Peyer's patch (tissue), 4 donors: ENCODE results near the gene TC2N. TPM values are rescaled to one million over a fixed set of nuclear protein-coding genes. Genes with fewer than 3 reads are reported as not detected.
"Not testable (repeated sequence)": the region's sequence is repeated elsewhere in the genome, so short reads cannot be mapped to it uniquely, and the experiment has no call there.

Experiments
- DNase-seq, 3 donors: peaks; one replicate each; pipeline ENCODE4 v3.0.0-alpha.2; 2017 to 2019
- H3K27ac ChIP-seq, 4 donors: fragments of 200-600 bp; sonication (generic); one replicate each; pipeline ENCODE4 v1.5.1; 2016 to 2019
- H3K27me3 ChIP-seq, 2 donors: fragments of 200-600 bp; sonication (generic); one replicate each; pipeline ENCODE4 v1.5.1; 2019
- H3K36me3 ChIP-seq, 3 donors: fragments of 200-600 bp; sonication (generic); one replicate each; pipeline ENCODE4 v1.5.1; 2016 to 2019
- H3K4me1 ChIP-seq, 4 donors: fragments of 200-600 bp; sonication (generic); one replicate each; pipeline ENCODE4 v1.5.1; 2016 to 2019
- H3K4me3 ChIP-seq, 4 donors: fragments of 200-600 bp; sonication (generic); 1 replicate in 3 of 4; 2 replicates in 1 of 4; pipeline ENCODE4 v1.5.1; 2016 to 2019; ENCODE audit warnings: mild to moderate bottlenecking in 1 of 4
- H3K9me3 ChIP-seq, 4 donors: fragments of 200-600 bp; sonication (generic); one replicate each; pipeline ENCODE4 v1.5.1; 2016 to 2019; ENCODE audit warnings: mild to moderate bottlenecking in 1 of 4
- CTCF ChIP-seq, 6 experiments: fragments of 450-650 bp in 4 of 6; fragments of 200-600 bp in 2 of 6; sonication (generic) in 1 of 6; IDR thresholded peaks; one replicate each; pipeline ENCODE4 v1.5.1; 2017 to 2019; ENCODE audit warnings: antibody characterized with exemption in 6 of 6, mild to moderate bottlenecking in 3 of 6, moderate library complexity in 1 of 6
- POLR2A ChIP-seq, 2 donors: fragments of 450-650 bp; IDR thresholded peaks; one replicate each; pipeline ENCODE4 v1.5.1; 2017; ENCODE audit warnings: antibody characterized with exemption in 2 of 2, mild to moderate bottlenecking in 2 of 2, moderate library complexity in 2 of 2
- total RNA-seq, 4 donors: library from RNA; depleted of rRNA; stranded (reverse); fragments of >200 nt; gene quantifications; one replicate each; pipeline ENCODE4 v1.1.0, GENCODE V29; 2016

The TC2N gene
- total RNA-seq, 4 donors from 2014 or later, result 35.2 to 59.4 (median 50.9) TPM

- H3K4me1 ChIP-seq, result peaks cover 3 to 41% (median 19%) of the 10 kb centered on the region in 4 donors
- no peaks in the 10 kb centered on the region for H3K36me3 ChIP-seq
Measured at GRCh38 chr14:91872517-91873470, 5.5 kb upstream of the TC2N start.

GRCh38 chr14:91872011-91872501 is 4.7 kb upstream of the TC2N start:
- H3K27me3 ChIP-seq, result no peaks in the 10 kb centered on the region
- TF ChIP-seq POLR2A (IDR thresholded peaks at IDR 0.05) (no peak), CTCF (IDR thresholded peaks at IDR 0.05) (no peak)
- H3K27ac ChIP-seq, result peak overlapping the region; percentile 81 to 89 (median 88)
- H3K36me3 ChIP-seq, result no peaks in the 10 kb centered on the region
- peaks cover 3 to 42% (median 19%) of the 10 kb centered on the region in 4 donors for H3K4me1 ChIP-seq
- H3K4me3 ChIP-seq, result peak overlapping the region in 1 of 4 donors; percentile 11
- DNase-seq, result peak in 2 of 3 donors; percentile 64 to 67
- no peaks in the 10 kb centered on the region for H3K9me3 ChIP-seq

More at GRCh38 chr14:91872517-91873470, 5.5 kb upstream of the TC2N start:
- TF ChIP-seq POLR2A (IDR thresholded peaks at IDR 0.05) (peak; percentile 56 to 77), CTCF (IDR thresholded peaks at IDR 0.05) (no peak)
- Histone ChIP-seq H3K27me3 (no peaks in the 10 kb centered on the region), H3K27ac (peak overlapping the region; percentile 81 to 89 (median 88)), H3K9me3 (no peaks in the 10 kb centered on the region), H3K4me3 (peak overlapping the region; percentile 8 to 19 (median 10))
- peak; percentile 60 to 91 (median 85) for DNase-seq

GRCh38 chr14:91871401-91871800 is 4.1 kb upstream of the TC2N start:
- not testable (repeated sequence) for H3K4me3 ChIP-seq, H3K36me3 ChIP-seq, H3K27me3 ChIP-seq, H3K9me3 ChIP-seq, DNase-seq
- Histone ChIP-seq H3K4me1 (peaks cover 3 to 42% (median 19%) of the 10 kb centered on the region in 4 donors), H3K27ac (peak overlapping the region; percentile 32 to 88 (median 84))

GRCh38 chr14:91870890-91871289 is 3.6 kb upstream of the TC2N start:
- no peak overlapping the region for H3K4me3 ChIP-seq
- peak overlapping the region in 3 of 4 donors; percentile 73 to 88 (median 81) for H3K27ac ChIP-seq
- no peak for DNase-seq
- H3K4me1 ChIP-seq, result peaks cover 3 to 42% (median 19%) of the 10 kb centered on the region in 4 donors
- TF ChIP-seq CTCF (IDR thresholded peaks at IDR 0.05) (no peak), POLR2A (IDR thresholded peaks at IDR 0.05) (no peak)
- no peaks in the 10 kb centered on the region for H3K9me3 ChIP-seq
- H3K27me3 ChIP-seq, result no peaks in the 10 kb centered on the region
- H3K36me3 ChIP-seq, result no peaks in the 10 kb centered on the region

GRCh38 chr14:91870001-91870400 is 2.7 kb upstream of the TC2N start:
- H3K36me3 ChIP-seq, result no peaks in the 10 kb centered on the region
- no peak for TF ChIP-seq POLR2A (IDR thresholded peaks at IDR 0.05)
- no peak for TF ChIP-seq CTCF (IDR thresholded peaks at IDR 0.05)
- peaks cover 3 to 42% (median 19%) of the 10 kb centered on the region in 4 donors for H3K4me1 ChIP-seq
- H3K9me3 ChIP-seq, result no peaks in the 10 kb centered on the region
- H3K27ac ChIP-seq, result peak overlapping the region; percentile 58 to 88 (median 77)
- DNase-seq, result peak in 2 of 3 donors; percentile 67 to 77
- H3K27me3 ChIP-seq, result no peaks in the 10 kb centered on the region
- H3K4me3 ChIP-seq, result peak overlapping the region in 2 of 4 donors; percentile 4 to 6

GRCh38 chr14:91869556-91869955 is 2.2 kb upstream of the TC2N start:
- TF ChIP-seq POLR2A (IDR thresholded peaks at IDR 0.05) (no peak), CTCF (IDR thresholded peaks at IDR 0.05) (no peak)
- Histone ChIP-seq H3K4me3 (no peak overlapping the region), H3K27ac (peak overlapping the region; percentile 46 to 81 (median 64)), H3K36me3 (no peaks in the 10 kb centered on the region), H3K4me1 (peaks cover 3 to 42% (median 19%) of the 10 kb centered on the region in 4 donors), H3K27me3 (no peaks in the 10 kb centered on the region), H3K9me3 (no peaks in the 10 kb centered on the region)
- DNase-seq, result no peak
